Upper lobe of left lung (tissue), 6 donors: ENCODE results near the gene KLHL25. TPM values are rescaled to one million over a fixed set of nuclear protein-coding genes. Genes with fewer than 3 reads are reported as not detected.

Experiments used
- ATAC-seq, 2 donors: fragments of 200-7000 bp; cut with Tn5 transposase; one replicate each; pipeline ENCODE4 v1.9.1; 2022; ENCODE audit warnings: mild to moderate bottlenecking in 2 of 2, moderate library complexity in 2 of 2; ENCODE audit not compliant: low FRiP score in 2 of 2
- DNase-seq, 2 donors: peaks; one replicate each; pipeline ENCODE4 v3.0.0-alpha.2; 2019 to 2020
- H3K27ac ChIP-seq, 4 donors: fragments of 200-600 bp; sonication (generic); one replicate each; pipeline ENCODE4 v1.5.1; 2016 to 2019
- H3K27me3 ChIP-seq, 4 donors: fragments of 200-600 bp; sonication (generic); one replicate each; pipeline ENCODE4 v1.5.1; 2017 to 2019
- H3K36me3 ChIP-seq, 4 donors: fragments of 200-600 bp; sonication (generic); one replicate each; pipeline ENCODE4 v1.5.1; 2016 to 2019
- H3K4me1 ChIP-seq, 4 donors: fragments of 200-600 bp; sonication (generic); one replicate each; pipeline ENCODE4 v1.5.1; 2018 to 2019
- H3K4me3 ChIP-seq, 4 donors: fragments of 200-600 bp; sonication (generic); one replicate each; pipeline ENCODE4 v1.5.1; 2017 to 2019; ENCODE audit warnings: mild to moderate bottlenecking in 2 of 4, moderate library complexity in 1 of 4
- H3K9me3 ChIP-seq, 4 donors: fragments of 200-600 bp; sonication (generic); one replicate each; pipeline ENCODE4 v1.5.1; 2018 to 2019
- EP300 ChIP-seq, 4 donors: sonication (generic); formaldehyde crosslinking; IDR thresholded peaks; one replicate each; pipeline ENCODE4 v1.5.1; 2017; ENCODE audit warnings: antibody characterized with exemption in 4 of 4, control low read depth in 2 of 4
- POLR2A ChIP-seq, 4 donors: fragments of 450-650 bp; IDR thresholded peaks; one replicate each; pipeline ENCODE4 v1.5.1; 2016 to 2017; ENCODE audit warnings: antibody characterized with exemption in 4 of 4, mild to moderate bottlenecking in 2 of 4
- POLR2AphosphoS5 ChIP-seq, 2 donors: sonication (generic); formaldehyde crosslinking; IDR thresholded peaks; one replicate each; pipeline ENCODE4 v1.5.1; 2017; ENCODE audit warnings: antibody characterized with exemption in 2 of 2
- whole genome bisulfite sequencing, 2 donors: methylation state at CpG; one replicate each; pipeline ENCODE4 v1.1.5; 2017 to 2018; 5-methylcytosine and 5-hydroxymethylcytosine counted together
- total RNA-seq, 6 donors: library from RNA; depleted of rRNA in 4 of 6; stranded (reverse); fragments of >200 nt in 4 of 6; gene quantifications; one replicate each; pipeline versions ENCODE4 v1.1.0 to v1.2.1, GENCODE V29; 2016 to 2021
- TF ChIP-seq, protein P1 (sequence below), 6 experiments: fragments of 450-650 bp in 4 of 6; fragments of 200-600 bp in 2 of 6; sonication (generic) in 2 of 6; IDR thresholded peaks; one replicate each; pipeline ENCODE4 v1.5.1; 2016 to 2019; ENCODE audit warnings: antibody characterized with exemption in 6 of 6
- donor health status: DM: no; HTN: no; CAD: no; lungs with moderate emphysema.
- donor health status: DM: no; HTN: yes; CAD: no; lungs with severe emphysema.

Gene KLHL25
- total RNA-seq, 6 donors from 2014 or later: 3.0 to 24.1 (median 5.6) TPM

- H3K4me1 ChIP-seq: peaks cover 28 to 36% (median 33%) of the 10 kb centered on the region in 4 donors
- WGBS, 2 donors: 73 to 79% methylated on average over 3 to 7 of the region's 7 CpGs
- H3K36me3 ChIP-seq: no peaks in the 10 kb centered on the region
- H3K9me3 ChIP-seq: no peaks in the 10 kb centered on the region
- no peak for ATAC-seq
- no peak overlapping the region for H3K27ac ChIP-seq
- no peak for DNase-seq
- no peaks in the 10 kb centered on the region for H3K27me3 ChIP-seq
- H3K4me3 ChIP-seq: no peak overlapping the region
- no peak for TF ChIP-seq POLR2A (IDR thresholded peaks at IDR 0.05)
- no peak for TF ChIP-seq POLR2AphosphoS5 (IDR thresholded peaks at IDR 0.05)
- TF ChIP-seq, protein P1, sequence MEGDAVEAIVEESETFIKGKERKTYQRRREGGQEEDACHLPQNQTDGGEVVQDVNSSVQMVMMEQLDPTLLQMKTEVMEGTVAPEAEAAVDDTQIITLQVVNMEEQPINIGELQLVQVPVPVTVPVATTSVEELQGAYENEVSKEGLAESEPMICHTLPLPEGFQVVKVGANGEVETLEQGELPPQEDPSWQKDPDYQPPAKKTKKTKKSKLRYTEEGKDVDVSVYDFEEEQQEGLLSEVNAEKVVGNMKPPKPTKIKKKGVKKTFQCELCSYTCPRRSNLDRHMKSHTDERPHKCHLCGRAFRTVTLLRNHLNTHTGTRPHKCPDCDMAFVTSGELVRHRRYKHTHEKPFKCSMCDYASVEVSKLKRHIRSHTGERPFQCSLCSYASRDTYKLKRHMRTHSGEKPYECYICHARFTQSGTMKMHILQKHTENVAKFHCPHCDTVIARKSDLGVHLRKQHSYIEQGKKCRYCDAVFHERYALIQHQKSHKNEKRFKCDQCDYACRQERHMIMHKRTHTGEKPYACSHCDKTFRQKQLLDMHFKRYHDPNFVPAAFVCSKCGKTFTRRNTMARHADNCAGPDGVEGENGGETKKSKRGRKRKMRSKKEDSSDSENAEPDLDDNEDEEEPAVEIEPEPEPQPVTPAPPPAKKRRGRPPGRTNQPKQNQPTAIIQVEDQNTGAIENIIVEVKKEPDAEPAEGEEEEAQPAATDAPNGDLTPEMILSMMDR (IDR thresholded peaks at IDR 0.05): no peak
- TF ChIP-seq EP300 (IDR thresholded peaks at IDR 0.05): no peak
Observed at GRCh38 chr15:85789496-85789875, 5.2 kb downstream of the KLHL25 start.

- H3K4me1 ChIP-seq: peaks cover 28 to 35% (median 32%) of the 10 kb centered on the region in 4 donors
- TF ChIP-seq, protein P1 (IDR thresholded peaks at IDR 0.05): no peak
- TF ChIP-seq POLR2A (IDR thresholded peaks at IDR 0.05) (no peak), POLR2AphosphoS5 (IDR thresholded peaks at IDR 0.05) (no peak), EP300 (IDR thresholded peaks at IDR 0.05) (no peak)
- DNase-seq (peak in 1 of 2 donors; percentile 79), ATAC-seq (peak in 1 of 2 donors; percentile 84)
- H3K4me3 ChIP-seq: no peak overlapping the region
- no peaks in the 10 kb centered on the region for H3K27me3 ChIP-seq
- WGBS, 2 donors: 73 to 75% methylated on average over 10 to 12 of the region's 12 CpGs
- no peak overlapping the region for H3K27ac ChIP-seq
- no peaks in the 10 kb centered on the region for H3K9me3 ChIP-seq
- H3K36me3 ChIP-seq: no peaks in the 10 kb centered on the region
Observed at GRCh38 chr15:85788771-85789495, 5.8 kb downstream of the KLHL25 start.

GRCh38 chr15:85786781-85787114, 8.0 kb downstream of the KLHL25 start:
- no peak for DNase-seq
- no peak overlapping the region for H3K4me3 ChIP-seq
- TF ChIP-seq POLR2A (IDR thresholded peaks at IDR 0.05): no peak
- no peak for TF ChIP-seq POLR2AphosphoS5 (IDR thresholded peaks at IDR 0.05)
- no peak for TF ChIP-seq EP300 (IDR thresholded peaks at IDR 0.05)
- TF ChIP-seq, protein P1 (IDR thresholded peaks at IDR 0.05): no peak

DNA sequence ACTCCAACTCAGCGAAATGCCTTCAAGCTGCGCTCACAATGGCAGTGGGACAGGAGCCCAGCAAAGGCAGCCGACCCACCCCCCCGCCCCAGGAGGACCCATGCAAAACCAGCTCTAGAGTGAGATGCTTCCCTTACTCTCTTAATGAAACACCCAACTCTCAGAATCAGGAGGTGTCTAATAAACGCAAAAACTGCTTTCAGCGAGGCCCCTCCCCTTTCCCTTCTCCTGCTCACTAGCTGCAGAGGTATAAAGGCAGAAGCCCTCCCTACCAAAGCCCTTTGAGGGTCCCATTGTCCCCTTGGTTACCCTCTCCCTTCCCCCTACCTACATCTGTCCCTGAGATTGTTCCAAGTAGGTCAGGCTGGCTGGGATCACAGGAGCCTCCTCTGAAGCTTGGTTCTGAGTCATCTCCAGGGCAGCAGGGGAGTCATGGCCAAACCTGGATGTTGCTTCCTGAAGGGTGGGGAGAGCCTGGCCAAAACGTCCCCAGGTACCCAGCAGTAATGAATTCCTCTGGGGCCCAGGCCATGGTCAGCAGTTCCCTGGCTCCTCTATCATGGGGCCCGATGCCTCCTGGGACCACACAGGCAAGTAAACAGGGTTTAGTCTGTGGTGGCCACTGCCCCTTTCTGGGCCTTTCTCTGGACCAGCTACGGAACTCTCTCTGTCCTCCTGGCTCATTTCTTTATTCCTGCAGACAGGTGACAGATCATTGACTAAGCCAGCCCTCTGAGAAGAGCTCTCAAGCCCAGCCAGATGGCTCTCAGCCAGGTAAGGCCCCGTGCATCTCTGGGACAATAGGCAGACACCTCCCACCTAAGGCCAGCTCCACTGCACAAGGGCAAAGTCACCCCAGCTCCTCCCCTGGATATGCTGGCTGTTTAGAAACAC, 8.6 kb downstream of the KLHL25 start:
- H3K9me3 ChIP-seq: no peaks in the 10 kb centered on the region
- ATAC-seq (peak in 1 of 2 donors; percentile 12), DNase-seq (no peak)
- no peaks in the 10 kb centered on the region for H3K27me3 ChIP-seq
- H3K27ac ChIP-seq: no peak overlapping the region
- TF ChIP-seq POLR2A (IDR thresholded peaks at IDR 0.05) (no peak), POLR2AphosphoS5 (IDR thresholded peaks at IDR 0.05) (no peak), EP300 (IDR thresholded peaks at IDR 0.05) (no peak)
- TF ChIP-seq, protein P1 (IDR thresholded peaks at IDR 0.05): no peak
- no peaks in the 10 kb centered on the region for H3K36me3 ChIP-seq
- H3K4me3 ChIP-seq: no peak overlapping the region
- peaks cover 13 to 21% (median 17%) of the 10 kb centered on the region in 4 donors for H3K4me1 ChIP-seq
- 59 to 65% methylated on average over 5 to 10 of the region's 10 CpGs for WGBS, 2 donors

More at GRCh38 chr15:85786781-85787114, 8.0 kb downstream of the KLHL25 start:
- Histone ChIP-seq H3K27ac (no peak overlapping the region), H3K9me3 (no peaks in the 10 kb centered on the region), H3K36me3 (no peaks in the 10 kb centered on the region), H3K4me1 (peaks cover 13 to 21% (median 17%) of the 10 kb centered on the region in 4 donors), H3K27me3 (no peaks in the 10 kb centered on the region)
- WGBS, 2 donors: 82 to 89% methylated on average over 3 of the region's 3 CpGs
- no peak for ATAC-seq
